AG04449 (cell line): ENCODE data around the gene DIPK1B.

Experiments
- CTCF ChIA-PET: fragments of 350-600 bp; formaldehyde crosslinking; extraction: SDS; loops from one replicate; lab custom pipeline; 2021; ENCODE audit warnings: antibody characterized with exemption; lab: Yijun Ruan, JAX
- POLR2A ChIA-PET: fragments of 400-600, 350-600 bp; formaldehyde crosslinking; extraction: SDS; loops from one replicate; lab custom pipeline; 2020; ENCODE audit warnings: antibody characterized with exemption, inconsistent platforms; lab: Yijun Ruan, JAX
- DNase-seq: peaks from one replicate; pipeline ENCODE4 v3.0.0-alpha.2; 2010; ENCODE audit warnings: low read depth, low spot score
- H3K4me3 ChIP-seq: 2 replicates; pipeline ENCODE4 v1.5.1; 2011; ENCODE audit warnings: low read depth, mild to moderate bottlenecking, control low read depth, low read length
- TF ChIP-seq, protein P1 (sequence below): IDR thresholded peaks from one replicate; pipeline ENCODE4 v1.5.1; 2011; ENCODE audit warnings: mild to moderate bottlenecking, moderate library complexity, low read length, control low read depth, inconsistent platforms; ENCODE audit not compliant: insufficient read depth; ENCODE audit errors: missing control alignments

Gene DIPK1B

DNA sequence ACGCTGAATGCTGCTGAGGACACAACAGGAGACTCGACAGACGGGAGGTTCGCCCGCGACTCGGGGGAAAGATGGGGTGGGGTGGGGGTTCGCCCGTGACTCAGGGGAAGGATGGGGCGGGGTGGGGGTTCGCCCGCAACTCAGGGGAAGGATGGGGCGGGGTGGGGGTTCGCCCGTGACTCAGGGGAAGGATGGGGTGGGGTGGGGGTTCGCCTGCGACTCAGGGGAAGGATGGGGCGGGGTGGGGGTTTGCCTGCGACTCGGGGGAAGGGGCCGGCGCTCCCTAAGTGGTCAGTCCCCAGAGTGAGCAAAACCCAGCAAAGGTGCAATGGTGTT is 33.8 kb downstream of the DIPK1B start:
- ChIA-PET CTCF (interaction anchor here (1.5 kb wide), 1 partner anchor 20 kb away, joined by 3 read pairs; no protein-coding TSS in a partner anchor), POLR2A (no interaction called here)
- H3K4me3 ChIP-seq, result no peak overlapping the region
- no peak for DNase-seq
- TF ChIP-seq, protein P1, sequence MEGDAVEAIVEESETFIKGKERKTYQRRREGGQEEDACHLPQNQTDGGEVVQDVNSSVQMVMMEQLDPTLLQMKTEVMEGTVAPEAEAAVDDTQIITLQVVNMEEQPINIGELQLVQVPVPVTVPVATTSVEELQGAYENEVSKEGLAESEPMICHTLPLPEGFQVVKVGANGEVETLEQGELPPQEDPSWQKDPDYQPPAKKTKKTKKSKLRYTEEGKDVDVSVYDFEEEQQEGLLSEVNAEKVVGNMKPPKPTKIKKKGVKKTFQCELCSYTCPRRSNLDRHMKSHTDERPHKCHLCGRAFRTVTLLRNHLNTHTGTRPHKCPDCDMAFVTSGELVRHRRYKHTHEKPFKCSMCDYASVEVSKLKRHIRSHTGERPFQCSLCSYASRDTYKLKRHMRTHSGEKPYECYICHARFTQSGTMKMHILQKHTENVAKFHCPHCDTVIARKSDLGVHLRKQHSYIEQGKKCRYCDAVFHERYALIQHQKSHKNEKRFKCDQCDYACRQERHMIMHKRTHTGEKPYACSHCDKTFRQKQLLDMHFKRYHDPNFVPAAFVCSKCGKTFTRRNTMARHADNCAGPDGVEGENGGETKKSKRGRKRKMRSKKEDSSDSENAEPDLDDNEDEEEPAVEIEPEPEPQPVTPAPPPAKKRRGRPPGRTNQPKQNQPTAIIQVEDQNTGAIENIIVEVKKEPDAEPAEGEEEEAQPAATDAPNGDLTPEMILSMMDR, result no peak

DNA sequence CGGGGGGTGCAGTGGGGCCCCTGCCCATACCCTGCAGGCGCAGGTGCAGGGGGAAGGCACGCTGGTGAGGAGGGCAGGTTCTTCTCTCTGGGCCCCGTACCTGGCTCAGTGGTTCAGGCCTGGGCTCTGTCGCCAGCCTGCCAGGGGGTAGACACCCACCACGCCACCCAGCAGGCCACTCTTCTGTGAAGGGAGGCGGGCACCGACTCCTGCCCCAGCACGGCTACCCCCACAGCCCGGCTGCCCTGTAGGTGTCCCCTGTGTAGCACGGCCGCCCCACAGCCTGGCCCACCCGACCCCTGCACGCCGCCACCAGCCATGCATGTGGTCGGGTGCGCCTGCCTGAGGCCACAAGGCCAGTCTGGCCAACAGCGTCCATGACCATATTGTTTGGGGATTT is 34.2 kb downstream of the DIPK1B start:
- TF ChIP-seq, protein P1, result no peak

DNA sequence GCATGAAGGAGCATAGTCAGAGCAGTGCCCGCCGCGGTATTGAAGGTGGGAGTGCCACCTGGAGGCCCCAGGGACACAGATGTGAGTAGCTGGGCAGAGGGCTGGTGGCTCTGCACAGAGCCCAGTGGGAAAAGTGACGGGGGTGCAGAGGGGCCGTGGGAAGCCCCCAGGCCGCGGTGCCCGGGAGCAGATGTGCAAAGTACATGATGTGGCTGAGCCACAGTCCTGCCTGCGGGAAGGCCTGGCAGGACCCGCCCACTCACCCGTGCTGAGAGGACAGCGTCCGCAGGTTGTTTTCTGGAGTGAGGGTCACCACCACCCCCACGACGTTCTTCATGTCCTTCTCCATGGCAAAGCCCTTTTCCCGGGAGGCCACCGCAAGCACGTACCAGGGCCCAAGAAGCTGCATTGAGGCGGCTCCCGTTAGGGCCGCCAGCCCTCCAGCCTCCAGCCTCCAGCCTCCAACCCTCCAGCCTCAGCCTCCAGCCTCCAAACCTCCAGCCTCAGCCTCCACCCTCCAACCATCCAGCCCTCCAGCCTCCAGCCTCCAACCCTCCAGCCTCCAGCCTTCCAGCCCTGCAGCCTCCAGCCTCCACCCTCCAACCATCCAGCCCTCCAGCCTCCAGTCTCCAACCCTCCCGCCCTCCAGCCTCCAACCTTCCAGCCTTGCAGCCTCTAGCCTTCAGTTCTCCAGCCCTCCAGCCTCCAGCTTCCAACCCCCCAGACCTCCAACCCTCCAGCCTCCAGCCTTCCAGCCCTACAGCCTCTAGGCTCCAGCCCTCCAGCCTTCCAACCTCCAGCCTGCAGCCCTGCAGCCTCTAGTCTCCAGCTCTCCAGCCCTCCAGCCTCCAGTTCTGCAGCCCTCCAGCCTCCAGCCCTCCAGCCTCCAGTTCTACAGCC is 35.0 kb downstream of the DIPK1B start:
- CTCF ChIA-PET, result interaction anchor here (1.1 to 1.6 kb wide), 2 partner anchors 13 to 22 kb away, joined by 3 to 4 read pairs; no protein-coding TSS in a partner anchor
- H3K4me3 ChIP-seq, result no peak overlapping the region
- TF ChIP-seq, protein P1, result no peak
- POLR2A ChIA-PET, result no interaction called here
- no peak for DNase-seq

More for the DNA sequence above, 34.2 kb downstream of the DIPK1B start:
- DNase-seq, result no peak
- ChIA-PET POLR2A (no interaction called here), CTCF (interaction anchor here (1.6 kb wide), 1 partner anchor 23 kb away, joined by 3 read pairs; no protein-coding TSS in a partner anchor)
- H3K4me3 ChIP-seq, result no peak overlapping the region

DNA sequence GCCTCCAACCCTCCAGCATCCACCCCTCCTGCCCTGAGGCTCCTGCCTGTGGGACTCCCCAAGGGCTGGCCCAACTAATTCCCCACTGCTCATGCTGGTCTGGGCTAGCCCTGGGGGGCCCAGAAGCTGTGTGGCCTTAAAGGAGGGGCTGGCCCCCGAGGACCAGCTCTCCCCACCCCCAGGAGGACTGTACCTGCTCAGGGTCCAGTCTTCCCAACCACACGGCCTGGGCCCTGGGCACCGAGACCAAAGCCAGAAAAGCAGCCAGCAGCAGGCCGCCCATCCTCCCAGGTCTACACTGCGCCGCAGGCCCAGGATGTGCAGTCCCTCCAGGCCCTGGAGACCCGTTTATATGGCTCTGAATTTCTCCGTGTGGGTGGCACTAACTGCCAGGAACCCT is 35.8 kb downstream of the DIPK1B start, which contains the start of gene LCN6:
Gene LCN6, minus strand, starts transcription at position 325 of the 400 bp plus-strand sequence. Its CDS starts 42 bp downstream, at position 283.
- POLR2A ChIA-PET, result no interaction called here
- DNase-seq, result no peak
- TF ChIP-seq, protein P1, result no peak
- CTCF ChIA-PET, result interaction anchor here (1.1 kb wide), 1 partner anchor 12 kb away, joined by 4 read pairs; no protein-coding TSS in a partner anchor
- H3K4me3 ChIP-seq, result no peak within 1 kb of the TSS

DNA sequence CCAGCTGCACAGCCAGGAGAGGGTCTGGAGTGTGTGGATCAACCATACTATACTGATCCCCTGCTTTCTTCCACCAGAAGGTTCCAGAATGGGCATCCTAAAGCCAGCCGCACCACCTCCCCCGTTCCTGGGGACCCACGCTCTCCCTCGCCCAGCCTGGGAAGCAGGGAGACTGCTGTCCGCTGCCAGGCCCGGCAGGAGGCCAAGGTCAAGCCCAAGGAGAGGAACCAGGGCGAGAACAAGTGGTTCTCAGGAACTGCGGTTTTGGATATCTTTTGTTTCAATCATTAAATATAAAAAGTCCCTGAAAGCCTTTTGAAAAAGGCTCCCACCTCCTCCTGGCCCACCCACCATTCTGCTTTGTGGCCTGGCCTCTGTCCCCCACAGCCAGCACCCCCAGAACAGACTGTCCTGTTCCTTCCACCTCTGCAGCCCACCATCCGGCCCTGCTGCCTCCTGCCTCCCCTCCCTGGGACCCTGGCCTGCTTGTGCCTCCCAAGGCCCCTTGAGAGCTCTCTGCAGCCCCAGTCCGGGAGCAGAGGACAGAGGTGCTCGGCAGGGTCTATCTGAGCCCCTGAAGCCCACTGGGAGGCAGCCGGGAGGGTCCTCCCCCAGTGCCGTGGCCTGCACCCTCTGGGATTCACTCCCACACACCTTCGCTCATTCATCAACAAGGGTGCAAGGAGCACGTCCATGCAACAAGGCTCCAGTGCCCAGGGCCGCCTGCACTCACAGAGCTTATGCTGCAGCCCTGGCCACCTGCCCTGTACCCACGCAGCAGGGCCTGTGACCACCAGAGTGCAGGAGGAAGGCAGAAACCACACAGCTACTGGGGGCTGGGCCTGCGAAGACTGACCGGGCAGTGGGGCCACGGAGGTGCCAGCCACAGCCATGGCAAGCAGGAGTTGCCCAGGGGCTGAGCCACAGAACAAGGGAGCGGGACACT is 36.6 kb downstream of the DIPK1B start:
- ChIA-PET CTCF (interaction anchor here (3.1 kb wide), 1 partner anchor 11 kb away, joined by 19 read pairs; no protein-coding TSS in a partner anchor), POLR2A (interaction anchor here (1.1 kb wide), 1 partner anchor 20 kb away, joined by 5 read pairs; no protein-coding TSS in a partner anchor)
- H3K4me3 ChIP-seq, result no peak overlapping the region
- TF ChIP-seq, protein P1, result no peak
- no peak for DNase-seq
